Peyer's patch (tissue), 4 donors: ENCODE results near the gene TIAL1.

ENCODE experiments used
- CTCF ChIP-seq, 6 experiments: fragments of 450-650 bp in 4 of 6; fragments of 200-600 bp in 2 of 6; sonication (generic) in 1 of 6; IDR thresholded peaks; one replicate each; pipeline ENCODE4 v1.5.1; 2017 to 2019; ENCODE audit warnings: antibody characterized with exemption in 6 of 6, mild to moderate bottlenecking in 3 of 6, moderate library complexity in 1 of 6
- POLR2A ChIP-seq, 2 donors: fragments of 450-650 bp; IDR thresholded peaks; one replicate each; pipeline ENCODE4 v1.5.1; 2017; ENCODE audit warnings: antibody characterized with exemption in 2 of 2, mild to moderate bottlenecking in 2 of 2, moderate library complexity in 2 of 2

- no peak for TF ChIP-seq CTCF (IDR thresholded peaks at IDR 0.05)
- TF ChIP-seq POLR2A (IDR thresholded peaks at IDR 0.05), result no peak
These were observed 14.7 kb upstream of the TIAL1 start for GRCh38 chr10:119611433-119611832.
